ENCODE data around the gene FAM120B.

Gene FAM120B

GRCh38 chr6:170423030-170423429 is 116.5 kb downstream of the FAM120B start:
- no peak for DNase-seq (ENCODE audit: low read depth)

GRCh38 chr6:170423814-170424603 is 117.5 kb downstream of the FAM120B start:
- DNase-seq (ENCODE audit: low read depth), result no peak

GRCh38 chr6:170424604-170425126 is 118.1 kb downstream of the FAM120B start:
- DNase-seq (ENCODE audit: low read depth), result no peak

GRCh38 chr6:170429450-170429849 is 122.9 kb downstream of the FAM120B start:
- no peak for DNase-seq (ENCODE audit: low read depth)

GRCh38 chr6:170433163-170434116 is 126.9 kb downstream of the FAM120B start:
- DNase-seq (ENCODE audit: low read depth), result no peak

- DNase-seq (ENCODE audit: low read depth), result no peak
Measured at GRCh38 chr6:170434117-170434820, 127.7 kb downstream of the FAM120B start.

GRCh38 chr6:170434821-170435155 is 128.2 kb downstream of the FAM120B start:
- DNase-seq (ENCODE audit: low read depth), result no peak

- DNase-seq (ENCODE audit: low read depth), result no peak
Measured at GRCh38 chr6:170435766-170436165, 129.2 kb downstream of the FAM120B start.

GRCh38 chr6:170436209-170436809 is 129.8 kb downstream of the FAM120B start:
- no peak for DNase-seq (ENCODE audit: low read depth)

GRCh38 chr6:170437719-170438401 is 131.3 kb downstream of the FAM120B start:
- no peak for DNase-seq (ENCODE audit: low read depth)

GRCh38 chr6:170438402-170438753 is 131.8 kb downstream of the FAM120B start:
- peak; percentile 22 for DNase-seq (ENCODE audit: low read depth)

- no peak for DNase-seq (ENCODE audit: low read depth)
Measured at GRCh38 chr6:170438861-170439260, 132.3 kb downstream of the FAM120B start.

- DNase-seq (ENCODE audit: low read depth), result no peak
Measured at GRCh38 chr6:170439366-170440361, 133.1 kb downstream of the FAM120B start.

- no peak for DNase-seq (ENCODE audit: low read depth)
Measured at GRCh38 chr6:170440437-170440836, 133.9 kb downstream of the FAM120B start.

GRCh38 chr6:170441316-170441715 is 134.8 kb downstream of the FAM120B start:
- DNase-seq (ENCODE audit: low read depth), result no peak

GRCh38 chr6:170442596-170442995 is 136.0 kb downstream of the FAM120B start:
- no peak for DNase-seq (ENCODE audit: low read depth)

- no peak for DNase-seq (ENCODE audit: low read depth)
Measured at GRCh38 chr6:170443151-170443662, 136.6 kb downstream of the FAM120B start.

GRCh38 chr6:170444056-170444591 is 137.6 kb downstream of the FAM120B start:
- DNase-seq (ENCODE audit: low read depth), result no peak

GRCh38 chr6:170444811-170445211 is 138.3 kb downstream of the FAM120B start:
- DNase-seq (ENCODE audit: low read depth), result no peak

Measured in activated T-cell treated with anti-CD3 and anti-CD28 coated beads for 24 hours (primary cell).